Measurements from ENCODE around the gene PAX1. TPM values are rescaled to one million over a fixed set of nuclear protein-coding genes. Genes with fewer than 3 reads are reported as not detected.

Gene PAX1
- total RNA-seq, 1 experiment from 2014 or later = 0.09 TPM

GRCh38 chr20:21710341-21710740, 4.9 kb downstream of the PAX1 start:
- BruUV-seq (replicated peaks) = no TSS peak

GRCh38 chr20:21710863-21711431, 5.5 kb downstream of the PAX1 start:
- Histone ChIP-seq H3K4me1 (ENCODE audit: insufficient read depth, low read length, poor library complexity, severe bottlenecking) (no peaks in the 10 kb centered on the region), H3K27me3 (replicated peaks; ENCODE audit: insufficient read depth, low read depth, low read length, poor library complexity) (peaks cover 98% of the 10 kb centered on the region), H3K36me3 (ENCODE audit: insufficient read depth, low read length, poor library complexity, severe bottlenecking) (no peaks in the 10 kb centered on the region), H3K9me3 (ENCODE audit: low read depth, low read length, poor library complexity, severe bottlenecking) (no peaks in the 10 kb centered on the region), H3K4me3 (ENCODE audit: low read depth, low read length, poor library complexity, severe bottlenecking) (no peak overlapping the region), H3K27ac (ENCODE audit: low read depth, low read length, poor library complexity, severe bottlenecking) (no peak overlapping the region)
- POLR2A ChIA-PET (ENCODE audit: low non-redundant PET) = no interaction called here
- TF ChIP-seq EZH2 (IDR thresholded peaks at IDR 0.05; ENCODE audit: borderline replicate concordance, low read depth, low read length, poor library complexity, severe bottlenecking) (no peak), CTCF (conservative IDR thresholded peaks at IDR 0.05; ENCODE audit: low read depth, low read length) (no peak)
- intact Hi-C loops (cut with micrococcal nuclease; ENCODE audit: unreplicated experiment) = loop anchor here (10.0 kb wide), 1 partner anchor 54 kb away; no protein-coding TSS in a partner anchor
- no TSS peak for BruUV-seq (replicated peaks)
- CTCF ChIA-PET = no interaction called here
- no peak for DNase-seq (ENCODE audit: low spot score)

More at GRCh38 chr20:21710341-21710740, 4.9 kb downstream of the PAX1 start:
- no peak overlapping the region for H3K4me3 ChIP-seq (ENCODE audit: low read depth, low read length, poor library complexity, severe bottlenecking)
- H3K4me1 ChIP-seq (ENCODE audit: insufficient read depth, low read length, poor library complexity, severe bottlenecking) = no peaks in the 10 kb centered on the region
- TF ChIP-seq CTCF (conservative IDR thresholded peaks at IDR 0.05; ENCODE audit: low read depth, low read length) (no peak), EZH2 (IDR thresholded peaks at IDR 0.05; ENCODE audit: borderline replicate concordance, low read depth, low read length, poor library complexity, severe bottlenecking) (no peak)
- ChIA-PET POLR2A (ENCODE audit: low non-redundant PET) (no interaction called here), CTCF (no interaction called here)
- H3K27me3 ChIP-seq (replicated peaks; ENCODE audit: insufficient read depth, low read depth, low read length, poor library complexity) = peaks cover 95% of the 10 kb centered on the region
- intact Hi-C loops (cut with micrococcal nuclease; ENCODE audit: unreplicated experiment) = loop anchor here (10.0 kb wide), 1 partner anchor 54 kb away; no protein-coding TSS in a partner anchor
- no peaks in the 10 kb centered on the region for H3K9me3 ChIP-seq (ENCODE audit: low read depth, low read length, poor library complexity, severe bottlenecking)
- no peak overlapping the region for H3K27ac ChIP-seq (ENCODE audit: low read depth, low read length, poor library complexity, severe bottlenecking)
- H3K36me3 ChIP-seq (ENCODE audit: insufficient read depth, low read length, poor library complexity, severe bottlenecking) = no peaks in the 10 kb centered on the region
- no peak for DNase-seq (ENCODE audit: low spot score)

DNA sequence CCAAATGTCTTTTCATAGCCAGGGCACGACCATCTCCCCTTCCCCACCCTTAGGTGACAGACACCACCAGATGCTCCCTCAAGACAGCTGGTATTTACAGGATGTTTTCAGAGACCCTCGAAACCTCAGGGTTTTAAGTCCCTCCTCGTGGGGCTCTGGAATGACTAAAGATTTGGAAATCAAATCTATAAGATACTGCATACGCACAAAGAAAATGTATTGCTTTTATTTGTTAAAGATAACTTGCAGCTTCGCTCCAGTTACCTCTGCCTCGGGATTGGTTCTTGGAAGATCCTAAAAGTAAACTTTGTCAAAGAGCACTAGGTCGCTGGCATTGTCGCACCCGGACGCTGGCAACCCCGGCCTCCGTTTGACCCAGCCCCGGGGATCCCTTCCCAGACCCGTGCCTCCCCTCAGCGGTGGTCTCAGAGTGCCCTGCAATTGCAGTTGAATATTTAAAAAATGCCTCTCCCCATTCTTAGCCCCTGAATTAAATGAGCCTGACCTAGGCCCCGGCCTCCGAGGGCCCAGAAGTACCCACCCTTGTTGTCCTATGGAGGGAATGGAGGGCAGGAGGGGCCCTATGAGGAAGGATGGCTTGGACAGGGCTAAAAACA, 7.1 kb downstream of the PAX1 start:
- BruUV-seq (replicated peaks) = no TSS peak
- ChIA-PET POLR2A (ENCODE audit: low non-redundant PET) (no interaction called here), CTCF (interaction anchor here (0.6 kb wide), 1 partner anchor 10 kb away, joined by 3 read pairs; no protein-coding TSS in a partner anchor)
- no peaks in the 10 kb centered on the region for H3K9me3 ChIP-seq (ENCODE audit: low read depth, low read length, poor library complexity, severe bottlenecking)
- H3K27ac ChIP-seq (ENCODE audit: low read depth, low read length, poor library complexity, severe bottlenecking) = no peak overlapping the region
- no peaks in the 10 kb centered on the region for H3K36me3 ChIP-seq (ENCODE audit: insufficient read depth, low read length, poor library complexity, severe bottlenecking)
- TF ChIP-seq CTCF (conservative IDR thresholded peaks at IDR 0.05; ENCODE audit: low read depth, low read length) = no peak
- no peak for TF ChIP-seq EZH2 (IDR thresholded peaks at IDR 0.05; ENCODE audit: borderline replicate concordance, low read depth, low read length, poor library complexity, severe bottlenecking)
- no peaks in the 10 kb centered on the region for H3K4me1 ChIP-seq (ENCODE audit: insufficient read depth, low read length, poor library complexity, severe bottlenecking)
- intact Hi-C loops (cut with micrococcal nuclease; ENCODE audit: unreplicated experiment) = loop anchor here (10.0 kb wide), 1 partner anchor 52 kb away; no protein-coding TSS in a partner anchor
- H3K27me3 ChIP-seq (replicated peaks; ENCODE audit: insufficient read depth, low read depth, low read length, poor library complexity) = peaks cover 98% of the 10 kb centered on the region
- no peak for DNase-seq (ENCODE audit: low spot score)
- H3K4me3 ChIP-seq (ENCODE audit: low read depth, low read length, poor library complexity, severe bottlenecking) = no peak overlapping the region

Measured in A673 (cell line).